Stimulated activated CD8-positive, alpha-beta memory T cell treated with anti-CD3 and anti-CD28 coated beads, Interleukin-15, amount 100 ng/mL, for 4 hours (primary cell): ENCODE results near the gene PANX2.
"Not testable (repeated sequence)": the region's sequence is repeated elsewhere in the genome, so short reads cannot be mapped to it uniquely, and the experiment has no call there.

Source experiments
- DNase-seq, 2 donors: peaks; one replicate each; pipeline ENCODE4 v3.0.0-alpha.2; 2020; ENCODE audit warnings: low read depth in 2 of 2

PANX2 gene

DNA sequence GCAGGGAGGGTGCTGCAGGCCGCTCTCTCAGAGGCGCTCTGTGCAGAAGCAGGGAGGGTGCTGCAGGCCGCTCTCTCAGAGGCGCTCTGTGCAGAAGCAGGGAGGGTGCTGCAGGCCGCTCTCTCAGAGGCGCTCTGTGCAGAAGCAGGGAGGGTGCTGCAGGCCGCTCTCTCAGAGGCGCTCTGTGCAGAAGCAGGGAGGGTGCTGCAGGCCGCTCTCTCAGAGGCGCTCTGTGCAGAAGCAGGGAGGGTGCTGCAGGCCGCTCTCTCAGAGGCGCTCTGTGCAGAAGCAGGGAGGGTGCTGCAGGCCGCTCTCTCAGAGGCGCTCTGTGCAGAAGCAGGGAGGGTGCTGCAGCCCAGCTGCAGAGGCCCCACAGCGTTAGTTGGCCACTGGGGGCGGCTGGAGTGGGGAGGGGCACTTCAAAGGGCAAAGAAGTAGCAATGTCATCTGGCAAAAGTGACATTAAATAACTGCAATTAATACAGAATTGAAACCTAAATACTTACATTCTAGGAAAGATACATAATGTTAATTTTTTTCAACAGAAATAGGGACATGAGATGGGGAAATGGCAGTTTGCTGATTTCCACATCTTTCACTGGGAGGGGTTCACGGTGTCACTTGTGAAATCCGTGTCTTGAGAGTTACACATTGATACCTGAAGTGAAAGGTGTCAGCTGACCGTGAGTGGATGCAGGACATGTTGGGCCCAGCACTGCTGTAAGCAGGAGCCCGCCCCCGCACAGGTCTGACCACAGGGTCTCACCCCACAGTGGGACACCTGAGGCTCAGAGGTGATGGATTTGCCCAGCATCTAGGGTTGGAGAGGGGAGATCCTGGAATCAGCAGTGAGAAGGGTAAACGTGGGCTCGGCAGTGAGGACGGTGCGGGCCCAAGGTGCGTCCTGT lies 23.0 kb upstream of the PANX2 start:
- not testable (repeated sequence) for DNase-seq

DNA sequence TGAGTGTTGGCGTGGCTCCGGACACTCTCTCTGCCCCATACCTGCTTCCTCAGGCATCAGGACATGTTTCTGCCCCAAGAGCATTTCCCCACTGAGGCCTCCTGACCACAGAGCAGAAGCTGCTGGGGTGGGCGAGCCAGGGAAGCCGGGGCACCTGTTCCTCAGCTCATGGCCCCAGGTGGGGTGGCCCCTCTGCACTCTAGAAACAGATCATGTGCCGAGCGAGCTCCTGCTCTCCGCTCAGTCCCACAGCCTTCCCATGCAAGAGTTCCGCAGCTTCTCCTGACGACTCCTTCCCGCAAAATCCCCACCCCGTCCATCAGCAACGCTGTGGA lies 22.4 kb upstream of the PANX2 start:
- no peak for DNase-seq

GRCh38 chr22:50148991-50149721 lies 21.4 kb upstream of the PANX2 start:
- peak; percentile 43 to 50 for DNase-seq

DNA sequence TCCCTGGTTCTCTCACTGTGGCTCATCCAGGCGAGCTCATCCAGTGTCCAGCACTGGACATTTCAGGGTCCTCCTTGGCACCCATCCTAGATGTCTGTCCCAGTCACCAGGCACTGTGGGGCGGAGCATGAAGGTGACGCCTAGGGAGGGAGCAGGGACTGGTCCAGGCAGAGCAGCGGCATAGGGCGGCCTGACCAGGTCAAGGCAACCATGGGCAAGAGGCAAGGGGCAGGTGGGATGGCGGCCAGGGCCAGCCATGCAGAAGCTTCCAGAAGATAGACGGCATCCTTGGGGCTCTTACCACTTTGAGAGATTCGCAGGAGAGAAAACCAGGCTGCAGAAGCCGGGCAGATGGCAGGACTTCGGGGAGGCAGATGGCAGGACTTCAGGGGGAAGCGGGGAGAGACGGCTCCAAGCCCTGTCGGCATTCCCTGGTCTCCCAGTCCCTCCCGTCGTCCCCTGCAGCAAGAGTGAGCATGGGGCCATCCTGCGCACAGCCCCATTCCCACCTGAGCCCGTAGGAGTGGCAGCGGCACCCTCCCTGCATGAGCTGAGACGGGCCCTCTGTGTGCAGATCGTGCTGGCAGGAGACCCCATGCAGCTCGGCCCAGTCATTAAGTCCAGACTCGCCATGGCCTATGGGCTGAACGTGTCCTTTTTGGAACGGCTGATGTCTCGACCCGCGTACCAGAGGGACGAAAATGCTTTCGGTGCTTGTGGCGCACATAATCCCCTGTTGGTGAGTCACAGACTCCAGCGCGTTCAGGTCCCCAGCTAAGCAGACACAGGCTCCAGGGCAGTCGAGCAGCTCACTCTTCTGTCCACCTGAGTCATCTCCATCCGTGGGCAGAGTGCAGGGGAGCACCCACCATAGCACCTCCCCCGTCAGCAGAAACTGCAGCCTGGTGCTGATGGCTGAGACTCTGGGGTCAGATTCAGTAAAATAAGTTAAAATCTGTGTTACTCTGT lies 20.1 kb upstream of the PANX2 start:
- no peak for DNase-seq

DNA sequence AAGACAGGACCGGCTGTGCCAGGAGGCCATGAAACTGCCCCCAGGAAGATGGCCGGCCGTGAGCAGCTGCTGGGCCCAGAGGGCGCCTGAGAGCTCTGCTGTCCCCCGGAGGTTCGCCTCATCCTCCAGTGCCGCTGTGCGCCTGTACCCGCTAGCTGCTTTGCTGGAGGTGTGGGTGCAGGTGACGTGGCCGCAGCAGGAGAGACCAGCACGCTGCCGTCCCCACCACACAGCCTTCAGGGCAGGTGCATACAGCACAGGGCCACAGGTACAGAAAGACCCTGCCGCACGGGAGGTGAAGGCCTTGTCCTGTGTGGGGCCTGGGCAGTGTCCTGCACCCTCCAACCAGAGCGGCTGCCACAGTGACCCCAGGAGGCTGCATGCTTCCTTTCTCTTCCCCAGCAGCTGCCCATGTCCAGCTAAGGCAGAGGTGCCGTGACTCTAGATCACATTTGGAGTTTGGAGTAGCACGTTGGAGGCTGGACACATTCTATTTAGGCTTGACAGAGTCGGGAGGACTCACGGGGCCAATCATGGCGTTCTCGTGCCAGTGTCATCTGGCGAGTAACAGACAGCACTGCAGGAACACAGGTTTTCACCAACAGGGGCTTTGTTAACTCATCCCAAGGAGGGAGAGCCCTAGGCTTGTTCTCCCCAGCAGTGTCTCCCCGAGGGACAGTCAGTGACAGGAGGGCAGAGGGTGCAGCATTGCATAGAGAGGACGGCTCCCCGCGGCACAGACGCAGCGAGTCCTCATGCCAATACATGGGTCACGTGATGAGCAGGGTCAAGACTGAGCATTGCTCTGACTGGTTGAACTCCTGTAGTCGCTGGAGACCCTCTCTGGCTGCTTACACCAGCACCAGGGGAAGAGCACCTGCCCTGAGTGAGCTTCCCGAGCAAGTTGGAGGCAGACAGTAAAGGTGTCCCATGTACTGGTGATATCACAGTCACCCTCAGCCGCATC lies 18.7 kb upstream of the PANX2 start:
- no peak for DNase-seq

DNA sequence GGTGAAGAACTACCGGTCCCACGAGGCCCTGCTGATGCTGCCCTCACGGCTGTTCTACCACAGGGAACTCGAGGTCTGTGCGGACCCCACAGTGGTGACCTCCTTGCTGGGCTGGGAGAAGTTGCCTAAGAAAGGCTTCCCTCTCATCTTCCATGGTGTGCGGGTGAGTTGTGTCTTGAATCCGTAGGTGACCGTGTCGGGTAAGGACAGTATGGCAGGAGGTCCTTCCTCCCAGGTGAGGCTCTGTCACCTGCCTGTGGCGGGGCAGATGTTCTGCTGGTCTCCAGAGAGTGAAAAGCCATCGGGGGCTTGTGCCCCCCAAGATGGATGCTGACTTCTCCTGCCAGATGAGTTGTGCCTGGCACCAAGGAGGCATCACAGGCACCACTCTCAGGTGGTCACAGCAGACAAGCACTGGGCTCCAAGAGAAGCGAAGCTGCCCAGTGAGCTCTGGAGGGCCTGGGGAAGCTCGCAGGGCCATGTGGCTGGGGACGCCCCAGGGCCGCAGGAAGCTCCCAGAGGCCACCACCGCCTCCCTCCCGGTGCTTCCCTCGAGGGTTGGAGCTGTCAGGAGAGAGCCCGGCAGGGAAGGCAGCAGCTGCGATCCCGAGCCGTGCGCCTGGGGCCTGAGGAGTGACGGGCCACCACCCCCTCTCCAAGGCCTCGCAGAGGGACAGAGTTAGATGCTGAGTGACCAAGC lies 17.3 kb upstream of the PANX2 start:
- no peak for DNase-seq

DNA sequence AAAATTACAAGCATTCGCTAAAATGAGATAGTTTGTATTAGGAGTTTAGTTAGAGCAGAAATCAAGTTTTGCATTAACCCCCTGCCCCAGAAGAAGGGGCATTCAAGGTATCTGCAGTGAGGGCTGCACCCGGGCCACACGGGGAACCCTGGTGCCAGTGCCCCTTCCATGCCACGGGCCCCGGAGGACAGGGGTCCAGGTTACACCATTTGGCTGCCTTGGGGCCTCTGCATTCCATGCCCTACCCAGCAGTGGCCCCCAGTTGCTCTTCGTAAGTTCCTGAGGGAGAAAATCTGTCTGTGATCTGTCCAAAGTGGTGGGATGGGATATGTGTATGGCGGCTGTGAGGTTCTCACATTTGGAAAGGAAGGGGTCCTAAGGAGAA lies 16.8 kb upstream of the PANX2 start:
- DNase-seq = no peak

GRCh38 chr22:50157709-50158375 lies 12.7 kb upstream of the PANX2 start:
- DNase-seq = no peak

DNA sequence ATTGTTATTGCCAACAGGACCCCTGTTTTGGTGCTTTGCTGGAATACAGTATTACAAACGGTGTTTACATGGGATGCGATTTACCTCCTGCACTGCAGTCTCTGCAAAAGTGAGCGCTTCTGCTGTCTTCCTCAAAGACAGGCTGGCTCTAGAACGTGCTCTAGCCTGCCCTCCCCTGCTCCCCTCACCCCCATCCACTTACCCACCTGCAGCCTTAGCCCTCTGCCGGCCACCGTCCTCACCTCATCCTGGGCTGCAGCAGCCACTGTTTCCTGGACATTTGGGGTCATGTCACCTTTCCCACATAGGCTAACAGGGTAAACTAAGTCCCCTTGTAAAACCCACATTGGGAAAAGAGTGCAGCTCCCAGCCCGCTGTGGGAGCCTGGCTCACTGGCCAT lies 9.6 kb upstream of the PANX2 start:
- DNase-seq = no peak

DNA sequence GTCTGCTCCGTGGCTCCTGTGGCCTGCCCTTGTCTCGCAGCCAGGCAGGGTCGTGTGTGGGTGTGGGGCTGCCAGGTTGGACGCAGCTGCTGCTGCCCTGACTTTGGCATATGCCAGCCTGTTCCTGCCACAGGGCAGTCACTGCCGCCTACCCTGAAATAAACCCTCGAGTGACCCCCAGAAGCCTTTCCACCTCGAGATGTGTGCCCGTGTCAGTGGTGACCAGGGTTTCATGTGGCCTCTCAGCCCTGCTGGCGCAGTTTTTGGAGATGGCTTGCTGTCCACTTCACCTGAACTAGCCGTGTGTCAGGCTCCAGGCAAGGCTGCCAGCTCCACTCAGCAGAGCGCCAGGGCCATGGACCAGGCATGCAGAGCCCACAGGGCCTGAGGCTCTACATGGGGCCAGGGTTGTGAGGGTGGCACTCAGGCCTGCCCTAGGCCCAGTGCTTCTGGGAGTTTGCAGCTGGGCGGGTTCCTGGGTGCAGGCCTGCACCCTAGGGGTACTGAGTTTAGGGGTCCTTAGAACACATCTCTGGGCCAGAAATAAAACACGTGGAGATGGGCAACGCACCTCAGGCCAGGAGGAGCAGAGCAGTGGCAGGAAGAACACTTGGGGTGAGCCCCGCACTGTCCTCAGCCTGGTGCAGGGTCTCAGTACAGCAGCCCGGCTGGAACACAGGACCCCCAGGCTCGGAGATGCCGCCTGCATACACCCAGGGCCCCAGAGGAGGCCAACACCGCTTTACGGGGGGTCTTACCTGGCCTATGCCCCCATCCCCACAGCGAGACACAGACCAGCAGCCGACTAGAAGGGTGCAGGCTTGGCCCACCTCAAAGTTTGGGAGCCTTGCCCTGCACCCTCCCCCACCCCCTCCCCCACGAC lies 8.8 kb upstream of the PANX2 start:
- DNase-seq = no peak

DNA sequence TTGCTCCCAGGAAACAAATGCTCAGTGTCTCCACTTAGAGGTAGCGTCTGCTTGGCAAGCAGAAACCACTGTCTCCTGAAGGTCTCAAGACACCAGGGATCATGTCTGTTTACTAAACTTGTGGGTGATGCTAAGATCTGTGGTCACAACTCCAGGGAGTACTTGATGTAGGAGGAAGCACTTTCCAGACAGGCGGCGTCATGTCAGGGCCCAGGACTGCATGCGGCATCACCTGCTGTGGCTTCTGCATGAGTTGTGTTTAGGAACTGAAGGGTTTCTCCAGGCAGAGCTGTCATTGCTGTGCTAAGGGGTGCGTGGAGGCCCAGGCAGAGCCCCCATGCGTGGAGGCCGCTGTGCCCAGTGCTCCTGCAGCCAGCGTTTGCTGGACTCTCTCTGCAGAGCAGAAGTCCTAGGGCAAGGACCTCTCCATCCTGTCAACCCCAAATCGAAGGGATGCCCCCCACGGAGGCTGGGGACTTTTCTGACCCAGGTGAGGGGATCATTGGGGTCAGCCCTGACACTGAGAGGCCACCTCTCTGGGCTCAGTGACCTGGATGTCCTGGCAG lies 8.1 kb upstream of the PANX2 start:
- DNase-seq = no peak

DNA sequence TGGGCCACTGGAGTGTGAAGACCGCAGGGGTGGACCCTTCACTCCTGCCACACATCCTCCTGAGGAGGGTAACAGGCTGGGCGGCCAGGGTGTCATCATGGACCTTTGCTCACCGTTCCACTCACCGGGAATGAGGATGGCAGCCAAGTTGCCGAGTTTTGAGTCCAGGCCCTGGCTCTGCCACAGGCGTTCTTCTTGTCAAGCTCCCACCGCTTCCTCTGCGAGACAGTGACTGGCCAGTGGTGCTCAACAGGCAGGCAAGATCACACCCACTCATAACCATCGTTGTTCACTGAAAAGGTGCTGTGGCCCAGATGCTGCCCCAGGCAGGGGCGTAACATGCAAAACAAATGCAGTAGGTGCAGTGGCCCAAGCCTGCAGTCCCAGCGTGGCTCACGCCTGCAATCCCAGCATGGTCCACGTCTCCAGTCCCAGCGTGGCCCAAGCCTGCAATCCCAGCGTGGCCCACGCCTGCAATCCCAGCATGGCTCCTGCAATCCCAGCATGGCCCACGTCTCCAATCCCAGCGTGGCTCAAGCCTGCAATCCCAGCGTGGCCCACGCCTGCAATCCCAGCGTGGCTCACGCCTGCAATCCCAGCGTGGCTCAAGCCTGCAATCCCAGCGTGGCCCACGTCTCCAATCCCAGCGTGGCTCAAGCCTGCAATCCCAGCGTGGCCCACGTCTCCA lies 5.0 kb upstream of the PANX2 start:
- no peak for DNase-seq

DNA sequence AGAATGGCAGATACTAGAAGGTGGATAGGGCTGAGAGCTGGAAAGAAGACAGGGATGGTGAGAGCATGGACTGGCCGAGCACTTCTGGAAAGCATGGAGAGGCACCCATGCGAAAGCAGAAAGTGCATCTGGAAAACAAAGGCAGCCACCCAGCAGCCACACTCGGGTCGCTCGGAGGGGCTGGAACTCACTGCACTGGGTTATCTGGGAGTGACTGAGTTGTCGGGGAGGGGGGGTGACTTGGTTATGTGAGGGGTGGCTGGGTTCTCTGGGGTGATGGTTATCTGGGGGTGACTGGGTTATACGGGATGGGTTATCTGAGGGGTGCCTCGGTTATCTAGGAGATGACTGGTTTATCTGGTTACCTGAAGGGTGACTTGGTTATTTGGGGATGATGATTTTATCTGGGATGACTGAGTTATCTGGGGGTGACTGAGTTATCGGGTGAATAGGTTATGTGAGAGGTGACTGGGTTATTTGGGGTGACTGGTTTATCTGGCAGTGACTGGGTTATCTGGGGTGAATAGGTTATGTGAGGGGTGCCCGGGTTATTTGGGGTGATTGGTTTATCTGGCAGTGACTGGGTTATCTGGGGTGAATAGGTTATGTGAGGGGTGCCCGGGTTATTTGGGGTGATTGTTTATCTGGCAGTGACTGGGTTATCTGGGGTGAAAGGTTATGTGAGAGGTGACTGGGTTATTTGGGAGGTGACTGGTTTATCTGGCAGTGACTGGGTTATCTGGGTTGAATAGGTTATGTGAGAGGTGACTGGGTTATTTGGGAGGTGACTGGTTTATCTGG lies 2.6 kb upstream of the PANX2 start:
- no peak for DNase-seq

GRCh38 chr22:50168490-50169180 lies 1.9 kb upstream of the PANX2 start:
- not testable (repeated sequence) for DNase-seq

DNA sequence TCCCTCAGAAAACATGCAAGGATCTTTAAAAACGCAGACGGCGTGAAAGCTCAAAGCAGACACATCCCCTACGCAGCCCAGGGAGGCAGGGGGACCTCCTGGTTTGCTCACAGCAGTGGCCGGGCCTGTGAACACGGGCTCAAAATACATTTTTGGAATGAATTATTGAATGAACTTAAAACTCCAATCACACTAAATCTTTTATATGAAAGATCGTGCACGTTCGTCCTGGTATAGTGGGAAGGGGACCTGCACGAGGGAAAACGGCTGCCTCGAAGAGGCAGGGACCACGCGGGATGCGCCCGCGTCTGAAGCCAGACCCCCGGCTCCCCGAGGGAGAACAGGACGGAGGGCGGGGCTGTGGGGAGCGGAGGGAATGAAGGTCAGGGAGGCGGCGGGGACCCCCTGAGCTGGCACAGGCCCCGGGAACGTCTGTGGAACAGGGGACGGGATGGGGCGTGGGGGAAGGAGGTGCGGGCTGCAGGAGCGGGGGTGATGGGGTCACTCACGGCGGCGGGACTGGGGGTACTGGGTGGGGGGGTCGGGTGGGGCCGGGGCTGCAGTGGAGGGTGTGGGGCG lies 1.3 kb upstream of the PANX2 start:
- DNase-seq = no peak

- peak in 1 of 2 donors; percentile 22 for DNase-seq
These were observed 673 bp upstream of the PANX2 start for GRCh38 chr22:50169774-50170341.
